ENCODE results near the gene SAPCD1. TPM values are rescaled to one million over a fixed set of nuclear protein-coding genes. Genes with fewer than 3 reads are reported as not detected.

The SAPCD1 gene
- total RNA-seq, 1 experiment from 2014 or later, result 18.2 TPM

GRCh38 chr6:31767096-31767645 lies 4.7 kb downstream of the SAPCD1 start:
- no peak overlapping the region for H2AFZ ChIP-seq (ENCODE audit: low read depth, low read length, poor library complexity, severe bottlenecking)
- H3K9ac ChIP-seq (ENCODE audit: low read length), result no peak overlapping the region
- no peak overlapping the region for H3K4me3 ChIP-seq (replicated peaks in 1 of 2; ENCODE audit: low read depth in 1 of 2, low read length in 2 of 2)
- H3K27me3 ChIP-seq (ENCODE audit: insufficient read depth, low read length), result no peaks in the 10 kb centered on the region
- POLR2A ChIA-PET, result no interaction called here
- BruUV-seq (replicated peaks), result no TSS peak
- no peaks in the 10 kb centered on the region for H3K79me2 ChIP-seq (ENCODE audit: insufficient read depth, low read length)
- H3K9me2 ChIP-seq (ENCODE audit: insufficient read depth), result no peaks in the 10 kb centered on the region
- no peaks in the 10 kb centered on the region for H3K36me3 ChIP-seq (ENCODE audit: control insufficient read depth in 1 of 2, insufficient read depth in 2 of 2, low read length in 2 of 2)
- H3K4me1 ChIP-seq (ENCODE audit: control insufficient read depth in 1 of 2, insufficient read depth in 2 of 2, low read length in 2 of 2), result peaks cover 14 to 38% of the 10 kb centered on the region in 2 experiments; a peak in 3 of 4 replicates
- no peak overlapping the region for H3K4me2 ChIP-seq (ENCODE audit: low read length)
- H3K27ac ChIP-seq (ENCODE audit: low read depth, low read length), result no peak overlapping the region
- H3K9me3 ChIP-seq (ENCODE audit: control insufficient read depth in 1 of 2, insufficient read depth in 1 of 2, low read depth in 1 of 2, low read length in 2 of 2), result no peaks in the 10 kb centered on the region
- no peak for DNase-seq (ENCODE audit: low read depth, low spot score)
- no peak for ATAC-seq
- H4K20me1 ChIP-seq (ENCODE audit: insufficient read depth), result no peaks in the 10 kb centered on the region
- RAD21 ChIA-PET (ENCODE audit: low non-redundant PET in 1 of 2, low total read pairs in 2 of 2, uncharacterized antibody in 2 of 2, unreplicated experiment in 2 of 2), result no interaction called here
- intact Hi-C loops (cut with micrococcal nuclease), result no loop called here
- TF ChIP-seq YY1 (IDR thresholded peaks at IDR 0.05; ENCODE audit: extremely low read depth, insufficient replicate concordance, low read depth, low read length) (no peak), ZFX (IDR thresholded peaks at IDR 0.05) (no peak), CBX3 (IDR thresholded peaks at IDR 0.05; ENCODE audit: low read depth) (no peak), SIN3A (IDR thresholded peaks at IDR 0.05; ENCODE audit: low read depth) (no peak)
- CTCF ChIA-PET, result no interaction called here

DNA sequence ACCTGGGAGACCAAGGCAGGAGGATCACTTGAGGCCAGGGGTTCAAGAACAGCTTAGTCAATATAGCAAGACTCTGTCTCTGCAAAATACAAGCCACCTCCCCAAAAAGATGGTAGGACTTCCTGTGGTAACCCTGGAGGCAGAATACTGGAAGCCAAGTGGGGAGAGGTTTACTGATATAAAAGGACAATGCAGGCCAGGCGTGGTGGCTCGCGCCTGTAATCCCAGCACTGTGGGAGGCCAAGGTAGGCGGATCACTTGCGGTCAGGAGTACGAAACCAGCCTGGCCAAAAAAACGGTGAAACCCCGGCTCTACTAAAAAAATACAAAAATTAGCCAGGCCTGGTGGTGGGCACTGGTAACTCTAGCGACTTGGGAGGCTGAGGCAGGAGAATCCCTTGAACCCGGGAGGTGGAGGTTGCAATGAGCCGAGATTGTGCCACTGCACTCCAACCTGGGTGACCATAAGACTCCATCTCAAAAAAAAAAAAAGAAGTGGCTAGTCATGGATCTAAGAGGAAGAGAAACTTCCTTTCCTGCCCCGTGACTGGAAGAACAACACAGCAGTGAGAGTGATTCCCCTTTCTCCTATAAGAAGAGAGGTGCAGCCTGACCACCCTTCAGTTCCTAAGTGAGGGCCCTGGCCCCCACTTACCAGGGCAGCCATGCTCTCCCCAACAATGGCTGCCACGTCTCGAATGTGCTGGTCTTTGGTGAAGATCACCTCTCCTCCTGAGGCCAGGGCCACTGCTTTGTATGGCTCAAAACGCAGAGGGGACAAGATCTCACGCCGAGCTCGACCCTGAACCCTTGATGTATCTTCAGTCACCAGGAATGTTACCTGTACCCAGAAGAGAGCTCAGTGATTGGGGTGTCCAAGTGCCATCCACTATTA lies 6.2 kb downstream of the SAPCD1 start:
- no peak overlapping the region for H2AFZ ChIP-seq (ENCODE audit: low read depth, low read length, poor library complexity, severe bottlenecking)
- TF ChIP-seq, protein P1, sequence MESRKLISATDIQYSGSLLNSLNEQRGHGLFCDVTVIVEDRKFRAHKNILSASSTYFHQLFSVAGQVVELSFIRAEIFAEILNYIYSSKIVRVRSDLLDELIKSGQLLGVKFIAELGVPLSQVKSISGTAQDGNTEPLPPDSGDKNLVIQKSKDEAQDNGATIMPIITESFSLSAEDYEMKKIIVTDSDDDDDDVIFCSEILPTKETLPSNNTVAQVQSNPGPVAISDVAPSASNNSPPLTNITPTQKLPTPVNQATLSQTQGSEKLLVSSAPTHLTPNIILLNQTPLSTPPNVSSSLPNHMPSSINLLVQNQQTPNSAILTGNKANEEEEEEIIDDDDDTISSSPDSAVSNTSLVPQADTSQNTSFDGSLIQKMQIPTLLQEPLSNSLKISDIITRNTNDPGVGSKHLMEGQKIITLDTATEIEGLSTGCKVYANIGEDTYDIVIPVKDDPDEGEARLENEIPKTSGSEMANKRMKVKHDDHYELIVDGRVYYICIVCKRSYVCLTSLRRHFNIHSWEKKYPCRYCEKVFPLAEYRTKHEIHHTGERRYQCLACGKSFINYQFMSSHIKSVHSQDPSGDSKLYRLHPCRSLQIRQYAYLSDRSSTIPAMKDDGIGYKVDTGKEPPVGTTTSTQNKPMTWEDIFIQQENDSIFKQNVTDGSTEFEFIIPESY (IDR thresholded peaks at IDR 0.05; ENCODE audit: extremely low read depth, insufficient replicate concordance, low read length), result no peak
- no peak for TF ChIP-seq ZNF274 (IDR thresholded peaks at IDR 0.05; ENCODE audit: low read depth, low read length)
- TF ChIP-seq, protein P2, sequence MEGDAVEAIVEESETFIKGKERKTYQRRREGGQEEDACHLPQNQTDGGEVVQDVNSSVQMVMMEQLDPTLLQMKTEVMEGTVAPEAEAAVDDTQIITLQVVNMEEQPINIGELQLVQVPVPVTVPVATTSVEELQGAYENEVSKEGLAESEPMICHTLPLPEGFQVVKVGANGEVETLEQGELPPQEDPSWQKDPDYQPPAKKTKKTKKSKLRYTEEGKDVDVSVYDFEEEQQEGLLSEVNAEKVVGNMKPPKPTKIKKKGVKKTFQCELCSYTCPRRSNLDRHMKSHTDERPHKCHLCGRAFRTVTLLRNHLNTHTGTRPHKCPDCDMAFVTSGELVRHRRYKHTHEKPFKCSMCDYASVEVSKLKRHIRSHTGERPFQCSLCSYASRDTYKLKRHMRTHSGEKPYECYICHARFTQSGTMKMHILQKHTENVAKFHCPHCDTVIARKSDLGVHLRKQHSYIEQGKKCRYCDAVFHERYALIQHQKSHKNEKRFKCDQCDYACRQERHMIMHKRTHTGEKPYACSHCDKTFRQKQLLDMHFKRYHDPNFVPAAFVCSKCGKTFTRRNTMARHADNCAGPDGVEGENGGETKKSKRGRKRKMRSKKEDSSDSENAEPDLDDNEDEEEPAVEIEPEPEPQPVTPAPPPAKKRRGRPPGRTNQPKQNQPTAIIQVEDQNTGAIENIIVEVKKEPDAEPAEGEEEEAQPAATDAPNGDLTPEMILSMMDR (IDR thresholded peaks at IDR 0.05 in 2 of 3, conservative IDR thresholded peaks at IDR 0.05 in 1 of 3; ENCODE audit: borderline replicate concordance in 1 of 3, insufficient read depth in 1 of 3, low read depth in 2 of 3, low read length in 2 of 3), result no peak
- no peak for TF ChIP-seq CBX3 (IDR thresholded peaks at IDR 0.05; ENCODE audit: low read depth)
- TF ChIP-seq POLR2A (IDR thresholded peaks at IDR 0.05; ENCODE audit: borderline replicate concordance, extremely low read depth, insufficient read depth, insufficient read length), result no peak
- no peak for TF ChIP-seq MAX (IDR thresholded peaks at IDR 0.05)
- no peak for TF ChIP-seq JUND (IDR thresholded peaks at IDR 0.05)
- TF ChIP-seq ZFX (IDR thresholded peaks at IDR 0.05), result no peak

More for the DNA sequence above, 6.2 kb downstream of the SAPCD1 start:
- Histone ChIP-seq H3K79me2 (ENCODE audit: insufficient read depth, low read length) (no peaks in the 10 kb centered on the region), H3K4me2 (ENCODE audit: low read length) (no peak overlapping the region), H4K20me1 (ENCODE audit: insufficient read depth) (no peaks in the 10 kb centered on the region), H3K36me3 (ENCODE audit: control insufficient read depth in 1 of 2, insufficient read depth in 2 of 2, low read length in 2 of 2) (no peaks in the 10 kb centered on the region), H3K9me2 (ENCODE audit: insufficient read depth) (no peaks in the 10 kb centered on the region), H3K9me3 (ENCODE audit: control insufficient read depth in 1 of 2, insufficient read depth in 1 of 2, low read depth in 1 of 2, low read length in 2 of 2) (no peaks in the 10 kb centered on the region), H3K27me3 (ENCODE audit: insufficient read depth, low read length) (no peaks in the 10 kb centered on the region), H3K4me1 (ENCODE audit: control insufficient read depth in 1 of 2, insufficient read depth in 2 of 2, low read length in 2 of 2) (peaks cover 14 to 38% of the 10 kb centered on the region in 2 experiments; a peak in 3 of 4 replicates), H3K27ac (ENCODE audit: low read depth, low read length) (no peak overlapping the region), H3K4me3 (replicated peaks in 1 of 2; ENCODE audit: low read depth in 1 of 2, low read length in 2 of 2) (no peak overlapping the region), H3K9ac (ENCODE audit: low read length) (no peak overlapping the region)
- DNase-seq (ENCODE audit: low read depth, low spot score) (no peak), ATAC-seq (no peak)
- POLR2A ChIA-PET, result interaction anchor here (0.9 to 2.1 kb wide), 2 partner anchors 53 to 59 kb away, joined by 3 to 18 read pairs; partner anchors contain the start of genes HSPA1B and LY6G6D
- BruUV-seq (replicated peaks), result no TSS peak
- CTCF ChIA-PET, result interaction anchor here (0.9 to 2.2 kb wide), 6 partner anchors 29 to 65 kb away, joined by 3 to 25 read pairs (median 11); partner anchors contain the start of genes ABHD16A, DDAH2, HSPA1B and LSM2
- intact Hi-C loops (cut with micrococcal nuclease), result loop anchor here (1.0 kb wide), 1 partner anchor 88 kb away; no protein-coding TSS in a partner anchor
- RAD21 ChIA-PET (ENCODE audit: low non-redundant PET in 1 of 2, low total read pairs in 2 of 2, uncharacterized antibody in 2 of 2, unreplicated experiment in 2 of 2), result interaction anchor here in 1 of 2 experiments (0.5 kb wide), 1 partner anchor 62 kb away, joined by 3 read pairs; no protein-coding TSS in a partner anchor

Measured in HCT116 (cell line).